ENCODE results near the gene TJP2. TPM values are rescaled to one million over a fixed set of nuclear protein-coding genes. Genes with fewer than 3 reads are reported as not detected.
A peak's percentile ranks its signal among the peaks of the same experiment; 100 is the strongest.

Gene TJP2
- total and polyA plus RNA-seq, 12 donors = 24.2 to 117 (median 82.4) TPM

- ATAC-seq (no peak), DNase-seq (no peak)
- Histone ChIP-seq H3K9me3 (no peaks in the 10 kb centered on the region), H3K27ac (no peak overlapping the region), H3K4me1 (peaks cover 0 to 66% (median 51%) of the 10 kb centered on the region in 9 donors), H3K4me3 (no peak overlapping the region), H3K36me3 (peaks cover 0 to 9% (median 0%) of the 10 kb centered on the region in 9 donors), H3K27me3 (no peaks in the 10 kb centered on the region)
- no peak for TF ChIP-seq CTCF (IDR thresholded peaks at IDR 0.05)
- WGBS, 2 donors = 86 to 87% methylated on average over 5 of the region's 5 CpGs
- intact Hi-C loops (cut with DNase I) = no loop called here
These were observed 10.2 kb downstream of the TJP2 start for GRCh38 chr9:69184266-69184665.

- H3K4me1 ChIP-seq = peaks cover 0 to 70% (median 54%) of the 10 kb centered on the region in 9 donors
- peak overlapping the region; percentile 11 to 84 (median 62) for H3K27ac ChIP-seq
- H3K9me3 ChIP-seq = no peaks in the 10 kb centered on the region
- ATAC-seq (peak in 6 of 8 donors; percentile 50 to 89 (median 64)), DNase-seq (no peak)
- H3K36me3 ChIP-seq = peaks cover 0 to 9% (median 0%) of the 10 kb centered on the region in 9 donors
- WGBS, 2 donors = 25 to 26% methylated on average over 7 of the region's 7 CpGs
- TF ChIP-seq CTCF (IDR thresholded peaks at IDR 0.05) = no peak
- intact Hi-C loops (cut with DNase I) = no loop called here
- no peaks in the 10 kb centered on the region for H3K27me3 ChIP-seq
- peak overlapping the region in 2 of 10 donors; percentile 0 to 3 for H3K4me3 ChIP-seq
These were observed 12.9 kb downstream of the TJP2 start for GRCh38 chr9:69186841-69187611.

GRCh38 chr9:69188975-69189374 is 14.9 kb downstream of the TJP2 start:
- H3K4me1 ChIP-seq = peaks cover 5 to 83% (median 57%) of the 10 kb centered on the region in 9 donors
- ATAC-seq (no peak), DNase-seq (no peak)
- H3K4me3 ChIP-seq = no peak overlapping the region
- WGBS, 2 donors = 83 to 95% methylated on average over 2 of the region's 2 CpGs
- intact Hi-C loops (cut with DNase I) = no loop called here
- H3K36me3 ChIP-seq = no peaks in the 10 kb centered on the region
- H3K27ac ChIP-seq = peak overlapping the region in 4 of 10 donors; percentile 61 to 84 (median 82)
- H3K27me3 ChIP-seq = no peaks in the 10 kb centered on the region
- no peak for TF ChIP-seq CTCF (IDR thresholded peaks at IDR 0.05)
- H3K9me3 ChIP-seq = no peaks in the 10 kb centered on the region

GRCh38 chr9:69190086-69190862 is 16.2 kb downstream of the TJP2 start:
- DNase-seq (no peak), ATAC-seq (no peak)
- no peaks in the 10 kb centered on the region for H3K9me3 ChIP-seq
- H3K27me3 ChIP-seq = no peaks in the 10 kb centered on the region
- H3K36me3 ChIP-seq = no peaks in the 10 kb centered on the region
- intact Hi-C loops (cut with DNase I) = loop anchor here in 8 of 10 donors (5.0 to 10.0 kb wide), 8 partner anchors 43 to 153 kb away; partner anchors contain the start of gene FXN (in 1 of the 8)
- no peak for TF ChIP-seq CTCF (IDR thresholded peaks at IDR 0.05)
- H3K27ac ChIP-seq = peak overlapping the region in 5 of 10 donors; percentile 25 to 51 (median 28)
- H3K4me3 ChIP-seq = no peak overlapping the region
- peaks cover 5 to 96% (median 65%) of the 10 kb centered on the region in 9 donors for H3K4me1 ChIP-seq
- WGBS, 2 donors = 64 to 80% methylated on average over 5 of the region's 5 CpGs

Measured in heart right ventricle (tissue), 16 donors.